Suprapubic skin (tissue), 4 donors: Measurements from ENCODE around the gene RAD9A. TPM values are rescaled to one million over a fixed set of nuclear protein-coding genes. Genes with fewer than 3 reads are reported as not detected.
A peak's percentile ranks its signal among the peaks of the same experiment; 100 is the strongest.

ENCODE experiments used
- DNase-seq, 2 donors: peaks; one replicate each; pipeline ENCODE4 v3.0.0-alpha.2; 2019; ENCODE audit warnings: low spot score in 2 of 2
- H3K27ac ChIP-seq: fragments of 200-600 bp; sonication (generic); one replicate; pipeline ENCODE4 v1.5.1; 2019
- H3K27me3 ChIP-seq: fragments of 200-600 bp; sonication (generic); one replicate; pipeline ENCODE4 v1.5.1; 2019
- H3K36me3 ChIP-seq: fragments of 200-600 bp; sonication (generic); one replicate; pipeline ENCODE4 v1.5.1; 2019
- H3K4me1 ChIP-seq: fragments of 200-600 bp; sonication (generic); one replicate; pipeline ENCODE4 v1.5.1; 2019
- H3K4me3 ChIP-seq: fragments of 200-600 bp; sonication (generic); one replicate; pipeline ENCODE4 v1.5.1; 2019; ENCODE audit warnings: mild to moderate bottlenecking
- H3K9me3 ChIP-seq: fragments of 200-600 bp; sonication (generic); one replicate; pipeline ENCODE4 v1.5.1; 2019
- EP300 ChIP-seq: sonication (generic); formaldehyde crosslinking; IDR thresholded peaks from one replicate; pipeline ENCODE4 v1.6.1; 2017; ENCODE audit warnings: antibody characterized with exemption
- POLR2A ChIP-seq, 2 donors: fragments of 450-650 bp; IDR thresholded peaks; one replicate each; pipeline ENCODE4 v1.6.1; 2017; ENCODE audit warnings: antibody characterized with exemption in 2 of 2, mild to moderate bottlenecking in 2 of 2, moderate library complexity in 2 of 2
- POLR2AphosphoS5 ChIP-seq, 3 donors: sonication (generic); formaldehyde crosslinking; IDR thresholded peaks; one replicate each; pipeline ENCODE4 v1.6.1; 2017; ENCODE audit warnings: antibody characterized with exemption in 3 of 3
- WGBS: methylation state at CpG from one replicate; pipeline ENCODE4 v1.1.5; 2018; 5-methylcytosine and 5-hydroxymethylcytosine counted together
- total RNA-seq, 4 donors: library from RNA; depleted of rRNA; stranded (reverse); fragments of >200 nt; gene quantifications; one replicate each; pipeline ENCODE4 v1.1.0, GENCODE V29; 2016
- TF ChIP-seq, protein P1 (sequence below), 2 donors: fragments of 200-600 bp in 1 of 2; fragments of 450-650 bp in 1 of 2; sonication (generic) in 1 of 2; IDR thresholded peaks; one replicate each; pipeline ENCODE4 v1.5.1; 2016 to 2019; ENCODE audit warnings: antibody characterized with exemption in 2 of 2, mild to moderate bottlenecking in 1 of 2, moderate library complexity in 1 of 2

The RAD9A gene
- total RNA-seq, 4 donors from 2014 or later: 24.1 to 86.9 (median 28.5) TPM

DNA sequence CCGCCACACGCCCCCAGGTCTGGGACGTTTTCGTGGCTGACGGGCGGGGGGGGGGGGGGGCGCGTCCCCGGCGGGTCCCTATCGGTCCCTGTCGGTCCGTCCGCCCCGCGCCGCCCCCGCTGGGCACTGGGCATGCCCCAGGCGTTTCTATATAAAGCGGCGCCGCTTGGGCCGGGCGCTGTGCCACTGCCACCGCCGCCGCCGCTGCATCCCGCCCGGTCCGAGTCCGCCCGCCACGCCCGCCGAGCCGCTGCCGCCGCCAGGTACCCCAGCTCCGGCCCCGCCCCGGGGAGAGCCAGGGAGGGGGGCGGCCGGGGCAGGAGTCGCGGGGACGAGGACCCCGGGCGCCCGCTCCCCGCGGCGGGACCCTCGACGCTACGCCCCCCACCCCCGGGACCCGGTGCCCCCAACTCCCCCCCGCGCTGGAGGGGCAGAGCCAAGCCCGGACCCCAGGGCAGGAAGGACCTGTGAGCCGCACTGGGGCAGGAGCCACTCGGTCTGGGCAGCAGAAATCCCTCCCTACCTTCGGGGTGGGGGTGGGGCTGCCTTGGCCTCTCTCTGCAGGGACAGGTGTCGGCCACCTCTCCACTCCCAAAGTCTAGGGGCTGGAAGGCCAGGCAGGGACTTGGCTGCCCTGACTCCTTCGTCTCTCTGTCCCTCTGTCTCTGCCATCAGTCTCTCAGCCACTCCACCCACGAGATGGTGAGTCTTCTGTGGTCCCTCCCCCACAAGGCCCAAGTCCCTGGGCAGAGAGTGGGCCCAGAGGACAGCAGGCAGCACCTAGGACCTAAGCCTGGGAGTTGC lies 23.9 kb downstream of the RAD9A start, which contains the start of gene CARNS1:
Gene CARNS1 (plus strand): TSS at position 178 of the 804 bp plus-strand sequence. CDS start 522 bp downstream, at position 700.
- no peaks in the 10 kb centered on the region for H3K36me3 ChIP-seq
- peaks cover 24% of the 10 kb centered on the region for H3K27me3 ChIP-seq
- H3K4me3 ChIP-seq: peak within 1 kb of the TSS; percentile 42
- TF ChIP-seq POLR2A (IDR thresholded peaks at IDR 0.05): no peak
- TF ChIP-seq EP300: no peak
- TF ChIP-seq POLR2AphosphoS5 (IDR thresholded peaks at IDR 0.05): no peak
- TF ChIP-seq, protein P1, sequence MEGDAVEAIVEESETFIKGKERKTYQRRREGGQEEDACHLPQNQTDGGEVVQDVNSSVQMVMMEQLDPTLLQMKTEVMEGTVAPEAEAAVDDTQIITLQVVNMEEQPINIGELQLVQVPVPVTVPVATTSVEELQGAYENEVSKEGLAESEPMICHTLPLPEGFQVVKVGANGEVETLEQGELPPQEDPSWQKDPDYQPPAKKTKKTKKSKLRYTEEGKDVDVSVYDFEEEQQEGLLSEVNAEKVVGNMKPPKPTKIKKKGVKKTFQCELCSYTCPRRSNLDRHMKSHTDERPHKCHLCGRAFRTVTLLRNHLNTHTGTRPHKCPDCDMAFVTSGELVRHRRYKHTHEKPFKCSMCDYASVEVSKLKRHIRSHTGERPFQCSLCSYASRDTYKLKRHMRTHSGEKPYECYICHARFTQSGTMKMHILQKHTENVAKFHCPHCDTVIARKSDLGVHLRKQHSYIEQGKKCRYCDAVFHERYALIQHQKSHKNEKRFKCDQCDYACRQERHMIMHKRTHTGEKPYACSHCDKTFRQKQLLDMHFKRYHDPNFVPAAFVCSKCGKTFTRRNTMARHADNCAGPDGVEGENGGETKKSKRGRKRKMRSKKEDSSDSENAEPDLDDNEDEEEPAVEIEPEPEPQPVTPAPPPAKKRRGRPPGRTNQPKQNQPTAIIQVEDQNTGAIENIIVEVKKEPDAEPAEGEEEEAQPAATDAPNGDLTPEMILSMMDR (IDR thresholded peaks at IDR 0.05): no peak
- no peaks in the 10 kb centered on the region for H3K9me3 ChIP-seq
- no peak within 1 kb of the TSS for H3K27ac ChIP-seq
- DNase-seq: no peak
- H3K4me1 ChIP-seq: peaks cover 59% of the 10 kb centered on the region
- 20% methylated on average over 4 of the region's 67 CpGs for WGBS

DNA sequence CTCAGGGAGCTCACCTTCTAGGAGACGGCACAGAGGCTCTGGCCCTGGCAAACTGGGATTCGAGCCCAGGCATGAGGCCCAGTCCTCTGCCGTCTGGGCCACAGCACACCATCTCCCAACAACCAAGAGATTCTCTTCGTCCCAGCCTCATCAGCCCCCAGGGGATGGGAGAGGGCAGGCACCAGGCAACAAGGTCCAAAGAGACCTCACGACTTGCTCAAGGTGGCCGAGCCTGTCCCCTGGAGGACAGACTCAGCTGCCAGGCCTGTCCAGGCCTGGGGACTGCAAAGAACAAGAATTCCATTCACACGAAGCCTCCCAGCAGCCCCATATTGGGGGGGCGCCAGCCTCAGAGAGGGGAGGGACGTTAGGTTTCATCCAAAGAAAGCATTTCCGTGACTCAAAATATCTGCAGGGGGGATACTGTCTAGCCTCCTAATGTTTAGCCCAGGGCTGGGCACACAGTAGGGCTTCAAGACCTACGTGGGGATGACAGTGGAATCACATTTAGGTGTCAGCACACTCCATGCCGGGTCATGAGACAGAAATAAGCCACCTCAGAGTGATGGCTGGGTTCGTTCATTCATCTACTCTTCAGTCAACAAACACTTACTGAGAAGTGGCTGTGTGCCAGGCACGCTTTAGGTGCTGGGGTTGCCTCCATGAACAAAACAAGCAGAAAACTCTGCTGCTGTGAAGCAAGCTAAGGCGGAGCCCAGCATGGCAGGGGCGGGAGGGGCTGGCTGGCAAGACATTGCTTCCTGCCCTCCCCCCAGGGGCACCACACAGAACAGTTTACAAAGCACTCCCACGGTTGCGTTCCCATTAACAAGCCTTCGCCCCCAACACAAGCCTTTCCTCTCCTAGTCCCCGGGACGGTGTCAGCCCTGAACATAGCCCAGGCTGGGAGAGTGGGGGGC lies 24.9 kb downstream of the RAD9A start:
- no peaks in the 10 kb centered on the region for H3K9me3 ChIP-seq
- H3K36me3 ChIP-seq: no peaks in the 10 kb centered on the region
- no peak for DNase-seq
- TF ChIP-seq POLR2A (IDR thresholded peaks at IDR 0.05): no peak
- TF ChIP-seq, protein P1 (IDR thresholded peaks at IDR 0.05): no peak
- no peak for TF ChIP-seq EP300
- no peak for TF ChIP-seq POLR2AphosphoS5 (IDR thresholded peaks at IDR 0.05)
- 31% methylated on average over 10 of the region's 21 CpGs for WGBS
- H3K27ac ChIP-seq: no peak overlapping the region
- H3K4me1 ChIP-seq: peaks cover 65% of the 10 kb centered on the region
- H3K27me3 ChIP-seq: peaks cover 16% of the 10 kb centered on the region
- no peak overlapping the region for H3K4me3 ChIP-seq

DNA sequence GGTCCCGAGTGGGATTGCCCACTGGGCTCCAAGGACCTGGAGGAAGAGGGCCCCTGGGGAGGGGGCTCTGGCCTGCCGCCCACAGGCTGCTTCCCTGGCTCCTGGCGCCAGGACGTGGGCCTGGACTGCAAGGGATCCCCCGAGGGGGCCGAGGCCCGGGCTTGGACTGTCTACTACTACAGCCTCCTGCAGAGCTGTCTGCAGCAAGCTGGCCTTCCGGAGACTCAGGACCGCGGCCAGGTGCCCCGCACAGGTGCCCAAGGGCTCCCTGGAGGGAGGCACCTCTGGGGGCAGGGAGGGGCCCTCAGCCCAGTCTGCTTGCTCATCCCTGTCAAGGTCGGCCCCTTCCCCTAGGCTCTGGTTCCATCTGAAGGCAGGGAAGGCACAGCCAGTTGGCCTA lies 25.6 kb downstream of the RAD9A start:
- WGBS: no CpG with 5 or more reads among the region's 12 CpGs
- Histone ChIP-seq H3K36me3 (no peaks in the 10 kb centered on the region), H3K27me3 (peaks cover 8% of the 10 kb centered on the region), H3K4me1 (peaks cover 67% of the 10 kb centered on the region), H3K4me3 (no peak overlapping the region), H3K9me3 (no peaks in the 10 kb centered on the region), H3K27ac (no peak overlapping the region)
- DNase-seq: no peak
- TF ChIP-seq POLR2AphosphoS5 (IDR thresholded peaks at IDR 0.05) (no peak), EP300 (no peak), POLR2A (IDR thresholded peaks at IDR 0.05) (no peak)
- TF ChIP-seq, protein P1 (IDR thresholded peaks at IDR 0.05): no peak

DNA sequence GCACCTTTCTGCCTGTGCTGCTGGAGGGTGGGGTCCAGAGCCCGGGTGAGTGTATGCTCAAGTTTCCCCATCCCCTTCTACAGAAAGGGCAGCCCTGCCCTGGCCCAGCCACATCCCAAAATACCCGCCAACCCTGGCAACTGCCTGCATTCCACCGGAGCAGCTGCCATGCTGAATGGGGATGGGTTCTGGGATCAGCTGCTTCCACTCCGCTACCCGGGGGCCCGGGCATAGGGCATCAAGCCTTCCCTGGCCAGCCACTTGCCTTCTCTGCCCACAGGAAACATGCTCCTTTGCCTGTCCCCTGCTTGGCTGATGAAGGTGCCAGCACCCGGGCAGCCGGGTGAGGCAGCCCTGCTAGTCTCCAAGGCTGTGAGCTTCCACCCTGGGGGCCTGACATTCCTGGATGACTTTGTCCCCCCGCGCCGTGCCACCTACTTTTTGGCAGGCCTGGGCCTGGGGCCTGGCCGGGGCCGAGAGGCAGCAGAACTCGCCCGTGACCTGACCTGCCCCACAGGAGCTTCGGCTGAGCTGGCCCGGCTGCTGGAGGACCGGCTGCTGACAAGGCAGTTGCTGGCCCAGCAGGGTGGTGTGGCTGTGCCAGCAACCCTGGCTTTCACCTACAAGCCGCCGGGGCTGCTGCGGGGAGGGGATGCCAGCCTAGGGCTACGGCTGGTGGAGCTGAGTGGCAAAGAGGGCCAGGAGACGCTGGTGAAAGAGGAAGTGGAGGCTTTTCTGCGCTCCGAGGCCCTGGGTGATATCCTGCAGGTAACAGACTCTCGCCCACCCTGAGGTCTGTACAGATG lies 26.9 kb downstream of the RAD9A start:
- no peak for DNase-seq
- 27% methylated on average over 20 of the region's 26 CpGs for WGBS
- H3K27ac ChIP-seq: peak overlapping the region; percentile 38
- peaks cover 70% of the 10 kb centered on the region for H3K4me1 ChIP-seq
- H3K4me3 ChIP-seq: no peak overlapping the region
- TF ChIP-seq POLR2AphosphoS5 (IDR thresholded peaks at IDR 0.05) (no peak), POLR2A (IDR thresholded peaks at IDR 0.05) (no peak), EP300 (no peak)
- TF ChIP-seq, protein P1 (IDR thresholded peaks at IDR 0.05): no peak
- H3K9me3 ChIP-seq: no peaks in the 10 kb centered on the region
- no peaks in the 10 kb centered on the region for H3K36me3 ChIP-seq
- peaks cover 5% of the 10 kb centered on the region for H3K27me3 ChIP-seq
